SU-DHL-6 (cell line): ENCODE data around the gene LRRN4CL.
"Not testable (repeated sequence)": the region's sequence is repeated elsewhere in the genome, so short reads cannot be mapped to it uniquely, and the experiment has no call there.

ENCODE experiments used
- H2AFZ ChIP-seq: fragments of 200-600 bp; sonication (generic); 2 replicates; pipeline ENCODE4 v1.6.1; 2014; ENCODE audit warnings: low read depth, mild to moderate bottlenecking, moderate library complexity, mixed read lengths, antibody characterized with exemption, low read length; ENCODE audit not compliant: severe bottlenecking
- H3F3A ChIP-seq: fragments of 200-600 bp; shearing (Covaris generic); 2 replicates; pipeline ENCODE4 v1.6.0; 2016; ENCODE audit warnings: antibody characterized with exemption, mild to moderate bottlenecking; ENCODE audit not compliant: insufficient read depth
- H3K27ac ChIP-seq: fragments of 200-600 bp; sonication (generic); 2 replicates; pipeline ENCODE4 v1.5.1; 2016; ENCODE audit warnings: low read depth, mild to moderate bottlenecking, low read length, moderate library complexity, mixed read lengths
- H3K27me3 ChIP-seq: fragments of 200-600 bp; sonication (generic), shearing (Covaris generic); 2 replicates; pipeline ENCODE4 v1.6.0; 2014; ENCODE audit warnings: mild to moderate bottlenecking, low read length
- H3K36me3 ChIP-seq: fragments of 200-600 bp; sonication (generic); 2 replicates; pipeline ENCODE4 v1.6.1; 2014; ENCODE audit warnings: mild to moderate bottlenecking, low read length, mixed read lengths
- H3K4me2 ChIP-seq: fragments of 300-600, 200-600 bp; shearing (Covaris generic), sonication (generic); 2 replicates; pipeline ENCODE4 v1.6.0; 2014; ENCODE audit warnings: low read length, low read depth, mild to moderate bottlenecking; ENCODE audit not compliant: poor library complexity, severe bottlenecking
- H3K4me3 ChIP-seq: fragments of 200-600 bp; sonication (generic); 2 replicates; pipeline ENCODE4 v1.5.1; 2014; ENCODE audit warnings: antibody characterized with exemption, low read length, mild to moderate bottlenecking, mixed read lengths; ENCODE audit not compliant: insufficient read depth, poor library complexity, severe bottlenecking
- H3K79me2 ChIP-seq: fragments of 200-600 bp; sonication (generic); 2 replicates; pipeline ENCODE4 v1.6.1; 2014; ENCODE audit warnings: mild to moderate bottlenecking, low read length, moderate library complexity; ENCODE audit not compliant: insufficient read depth
- H3K9ac ChIP-seq: fragments of 200-600 bp; sonication (generic); 2 replicates; pipeline ENCODE4 v1.7.0; 2014; ENCODE audit warnings: mild to moderate bottlenecking, low read length
- H3K9me2 ChIP-seq: fragments of 200-600 bp; sonication (generic); replicated peaks from 2 replicates; pipeline ENCODE4 v1.6.1; 2014; ENCODE audit warnings: low read length; ENCODE audit not compliant: insufficient read depth
- H3K9me3 ChIP-seq: fragments of 200-600 bp; sonication (generic); 2 replicates; pipeline ENCODE4 v1.6.1; 2014; ENCODE audit warnings: low read length, mixed read lengths; ENCODE audit not compliant: insufficient read depth
- H4K20me1 ChIP-seq: fragments of 200-600 bp; sonication (generic); 2 replicates; pipeline ENCODE4 v1.6.1; 2014; ENCODE audit warnings: low read depth, mild to moderate bottlenecking, antibody characterized with exemption, low read length, moderate library complexity, mixed read lengths
- EZH2phosphoT487 ChIP-seq: fragments of 200-600 bp; sonication (generic), shearing (Covaris generic); conservative IDR thresholded peaks from 2 replicates; pipeline ENCODE4 v1.6.1; 2018; ENCODE audit warnings: mild to moderate bottlenecking, antibody characterized with exemption, low read length, moderate library complexity, mixed read lengths
- TF ChIP-seq, protein P1 (sequence below): fragments of 200-600 bp; sonication (generic); IDR thresholded peaks from one replicate; pipeline ENCODE4 v1.5.1; 2017; ENCODE audit warnings: antibody characterized with exemption, mild to moderate bottlenecking, low read length, moderate library complexity; ENCODE audit not compliant: insufficient read depth, poor library complexity, severe bottlenecking

LRRN4CL gene

DNA sequence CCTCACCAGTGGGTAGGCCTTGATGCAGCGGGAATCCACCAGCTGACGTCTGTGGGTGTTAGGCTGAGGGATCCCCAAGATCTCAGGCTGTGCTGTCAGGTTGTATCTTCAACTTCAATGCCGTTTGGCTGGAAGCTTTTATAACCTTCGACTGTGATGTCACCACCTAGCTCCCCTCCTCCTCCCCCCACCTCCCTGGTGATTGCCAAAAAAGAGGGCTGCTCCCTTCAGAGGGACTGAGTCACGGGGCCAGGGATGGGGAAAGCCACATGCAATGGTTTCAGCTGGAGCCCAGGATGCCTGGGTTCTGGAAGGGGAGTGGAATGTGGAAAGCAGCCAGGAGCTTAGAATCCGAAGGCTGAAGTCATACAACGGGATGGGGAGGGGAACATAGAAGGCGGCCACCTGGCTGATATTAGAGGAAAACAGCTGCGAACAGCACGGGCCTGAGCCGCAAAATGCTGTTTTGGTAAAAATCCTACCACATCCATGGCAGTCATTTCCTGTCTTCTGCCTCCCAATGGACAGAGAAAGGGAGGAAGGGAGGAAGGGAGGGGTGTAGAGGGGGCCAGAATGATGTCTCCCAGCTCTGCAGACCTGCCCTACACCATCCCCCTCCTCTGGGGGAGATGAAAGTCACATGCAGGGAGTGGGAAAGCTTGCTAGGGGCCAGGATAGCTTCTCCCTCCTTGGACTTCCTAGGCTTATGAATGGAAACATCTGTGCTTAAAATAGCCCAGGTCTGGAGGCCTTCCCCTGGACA lies at the start of gene LRRN4CL:
Gene LRRN4CL (minus strand): TSS at position 110 of the 763 bp plus-strand sequence. CDS start 1,022 bp downstream, outside the sequence.
- H3K9me3 ChIP-seq: no peaks in the 10 kb centered on the region

DNA sequence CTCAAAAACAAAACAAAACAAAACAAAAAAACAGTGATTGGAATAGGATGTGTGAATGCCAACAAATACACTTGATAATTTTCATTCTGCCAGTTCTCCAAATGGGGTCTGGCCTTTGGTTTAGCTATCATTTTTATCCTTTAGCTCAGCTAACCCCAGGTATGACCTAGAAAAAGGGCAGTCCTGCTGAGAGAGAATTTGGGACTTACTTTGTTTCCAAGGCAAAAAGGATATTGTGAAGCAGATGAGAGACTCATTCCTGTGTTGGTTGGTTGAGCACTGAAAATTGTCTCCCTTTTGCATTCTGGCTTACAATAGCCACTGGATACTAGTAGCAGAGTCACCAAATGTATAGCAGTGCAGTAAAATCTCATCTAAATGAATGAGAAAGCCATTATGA lies 47.9 kb upstream of the LRRN4CL start:
- no peak overlapping the region for H3K4me2 ChIP-seq
- peaks cover 16% of the 10 kb centered on the region for H3K36me3 ChIP-seq
- no peak overlapping the region for H3K4me3 ChIP-seq

More for the DNA sequence above, at the start of gene LRRN4CL:
- no peak within 1 kb of the TSS for H3K9ac ChIP-seq
- H3K4me2 ChIP-seq: no peak within 1 kb of the TSS
- H3K79me2 ChIP-seq: no peaks in the 10 kb centered on the region
- no peak within 1 kb of the TSS for H2AFZ ChIP-seq
- H3F3A ChIP-seq: no peaks in the 10 kb centered on the region
- no peaks in the 10 kb centered on the region for H4K20me1 ChIP-seq
- H3K36me3 ChIP-seq: no peaks in the 10 kb centered on the region
- H3K27me3 ChIP-seq: no peaks in the 10 kb centered on the region
- no peak within 1 kb of the TSS for H3K27ac ChIP-seq
- H3K4me3 ChIP-seq: no peak within 1 kb of the TSS
- TF ChIP-seq EZH2phosphoT487: no peak
- TF ChIP-seq, protein P1, sequence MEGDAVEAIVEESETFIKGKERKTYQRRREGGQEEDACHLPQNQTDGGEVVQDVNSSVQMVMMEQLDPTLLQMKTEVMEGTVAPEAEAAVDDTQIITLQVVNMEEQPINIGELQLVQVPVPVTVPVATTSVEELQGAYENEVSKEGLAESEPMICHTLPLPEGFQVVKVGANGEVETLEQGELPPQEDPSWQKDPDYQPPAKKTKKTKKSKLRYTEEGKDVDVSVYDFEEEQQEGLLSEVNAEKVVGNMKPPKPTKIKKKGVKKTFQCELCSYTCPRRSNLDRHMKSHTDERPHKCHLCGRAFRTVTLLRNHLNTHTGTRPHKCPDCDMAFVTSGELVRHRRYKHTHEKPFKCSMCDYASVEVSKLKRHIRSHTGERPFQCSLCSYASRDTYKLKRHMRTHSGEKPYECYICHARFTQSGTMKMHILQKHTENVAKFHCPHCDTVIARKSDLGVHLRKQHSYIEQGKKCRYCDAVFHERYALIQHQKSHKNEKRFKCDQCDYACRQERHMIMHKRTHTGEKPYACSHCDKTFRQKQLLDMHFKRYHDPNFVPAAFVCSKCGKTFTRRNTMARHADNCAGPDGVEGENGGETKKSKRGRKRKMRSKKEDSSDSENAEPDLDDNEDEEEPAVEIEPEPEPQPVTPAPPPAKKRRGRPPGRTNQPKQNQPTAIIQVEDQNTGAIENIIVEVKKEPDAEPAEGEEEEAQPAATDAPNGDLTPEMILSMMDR: no peak
- H3K9me2 ChIP-seq: no peaks in the 10 kb centered on the region

DNA sequence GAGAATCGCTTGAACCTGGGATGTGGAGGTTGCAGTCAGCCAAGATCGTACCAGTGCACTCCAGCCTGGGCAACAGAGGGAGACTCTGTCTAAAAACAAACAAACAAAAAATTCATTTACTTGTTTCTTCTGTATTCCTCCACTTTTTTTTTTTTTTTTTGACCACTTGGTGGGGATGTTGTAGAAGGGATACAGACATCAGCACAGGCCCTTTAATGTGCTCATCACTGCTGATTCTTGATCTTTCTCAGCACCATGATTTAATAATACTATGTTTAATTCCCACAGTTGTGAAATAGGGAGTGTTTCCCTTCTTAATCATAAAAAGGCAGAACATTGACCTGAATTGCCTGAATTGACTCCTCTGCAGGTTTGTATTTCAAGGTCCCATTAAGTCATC lies 43.5 kb upstream of the LRRN4CL start:
- H3F3A ChIP-seq: peaks cover 12% of the 10 kb centered on the region
- H3K9ac ChIP-seq: no peak overlapping the region
- H4K20me1 ChIP-seq: no peaks in the 10 kb centered on the region
- TF ChIP-seq, protein P1: no peak
- TF ChIP-seq EZH2phosphoT487: no peak
- H3K79me2 ChIP-seq: peaks cover 31% of the 10 kb centered on the region
- no peaks in the 10 kb centered on the region for H3K9me2 ChIP-seq
- H3K36me3 ChIP-seq: peaks cover 10% of the 10 kb centered on the region; the same call in 1 of the 2 replicates
- no peak overlapping the region for H3K4me2 ChIP-seq
- no peak overlapping the region for H3K27ac ChIP-seq
- H2AFZ ChIP-seq: no peak overlapping the region
- H3K4me3 ChIP-seq: no peak overlapping the region
- no peaks in the 10 kb centered on the region for H3K27me3 ChIP-seq
- no peaks in the 10 kb centered on the region for H3K9me3 ChIP-seq

More for the DNA sequence above, 47.9 kb upstream of the LRRN4CL start:
- H3K79me2 ChIP-seq: 0 out of 2 replicates have a peak, but pooled peaks cover 5% of the 10 kb centered on the region
- no peaks in the 10 kb centered on the region for H3K9me3 ChIP-seq
- no peaks in the 10 kb centered on the region for H3K9me2 ChIP-seq
- no peaks in the 10 kb centered on the region for H4K20me1 ChIP-seq
- TF ChIP-seq, protein P1: no peak
- no peak for TF ChIP-seq EZH2phosphoT487
- H2AFZ ChIP-seq: no peak overlapping the region
- H3K27me3 ChIP-seq: no peaks in the 10 kb centered on the region
- no peak overlapping the region for H3K9ac ChIP-seq
- H3F3A ChIP-seq: peaks cover 3% of the 10 kb centered on the region; the same call in 1 of the 2 replicates
- H3K27ac ChIP-seq: no peak overlapping the region

DNA sequence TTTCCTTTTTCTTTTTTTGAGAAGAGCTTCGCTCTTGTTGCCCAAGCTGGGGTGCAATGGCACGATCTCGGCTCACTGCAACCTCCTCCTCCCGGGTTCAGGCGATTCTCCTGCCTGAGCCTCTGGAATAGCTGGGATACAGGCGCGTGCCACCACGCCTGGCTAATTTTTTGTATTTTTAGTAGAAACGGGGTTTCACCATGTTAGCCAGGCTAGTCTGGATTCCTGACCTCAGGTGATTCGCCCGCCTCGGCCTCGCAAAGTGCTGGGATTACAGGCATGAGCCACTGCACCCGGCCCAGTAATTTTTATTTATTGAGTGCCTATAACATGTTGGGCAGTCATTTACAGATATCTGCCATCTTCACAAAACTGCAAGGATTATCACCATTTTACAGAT lies 40.7 kb upstream of the LRRN4CL start:
- Histone ChIP-seq H3K4me2 (peak overlapping the region; percentile 80), H3K4me3 (peak overlapping the region; percentile 74), H3K79me2 (peaks cover 47% of the 10 kb centered on the region), H3K9ac (peak overlapping the region; percentile 82), H3F3A (peaks cover 16% of the 10 kb centered on the region), H4K20me1 (peaks cover 11% of the 10 kb centered on the region; the same call in 1 of the 2 replicates)
- H3K27ac ChIP-seq, H3K9me3 ChIP-seq, H3K27me3 ChIP-seq, H2AFZ ChIP-seq, H3K9me2 ChIP-seq, H3K36me3 ChIP-seq: not testable (repeated sequence)
